ENCODE results near the gene COQ8B. TPM values are rescaled to one million over a fixed set of nuclear protein-coding genes. Genes with fewer than 3 reads are reported as not detected.
"Not testable (repeated sequence)": the region's sequence is repeated elsewhere in the genome, so short reads cannot be mapped to it uniquely, and the experiment has no call there.

COQ8B gene
- total RNA-seq (55.3 TPM), polyA plus RNA-seq (ENCODE audit: insufficient read depth, low read depth, low replicate concordance) (45.8 TPM)
- long read RNA-seq, donor 1, partial matches to known transcripts: 0 of 5 reads
- long read RNA-seq, donor 1, other reads (novel, unspliced or antisense): 0 of 5 reads
- long read RNA-seq, donor 2, partial matches to known transcripts: 0 of 1 reads
- long read RNA-seq, donor 2, other reads (novel, unspliced or antisense): 0 of 1 reads
- long read RNA-seq, donor 3, partial matches to known transcripts: 0 of 1 reads
- long read RNA-seq, donor 3, other reads (novel, unspliced or antisense): 0 of 1 reads
- long read RNA-seq, donor 4: 0 reads
- long read RNA-seq, donor 5: 0 reads
- long read RNA-seq, donor 6, transcript COQ8B-205 (5 exons, 2,255 nt): major isoform, 5 of 6 reads
- long read RNA-seq, donor 6, partial matches to known transcripts: 0 of 6 reads
- long read RNA-seq, donor 6, other reads (novel, unspliced or antisense): 0 of 6 reads
- long read RNA-seq, donor 7, partial matches to known transcripts: 4 of 25 reads
- long read RNA-seq, donor 7, other reads (novel, unspliced or antisense): 20 of 25 reads
- long read RNA-seq, donor 8, partial matches to known transcripts: 0 of 1 reads
- long read RNA-seq, donor 8, other reads (novel, unspliced or antisense): 0 of 1 reads
- long read RNA-seq, donor 9, partial matches to known transcripts: 25 of 33 reads
- long read RNA-seq, donor 9, other reads (novel, unspliced or antisense): 8 of 33 reads
- long read RNA-seq, donor 10: 0 reads

DNA sequence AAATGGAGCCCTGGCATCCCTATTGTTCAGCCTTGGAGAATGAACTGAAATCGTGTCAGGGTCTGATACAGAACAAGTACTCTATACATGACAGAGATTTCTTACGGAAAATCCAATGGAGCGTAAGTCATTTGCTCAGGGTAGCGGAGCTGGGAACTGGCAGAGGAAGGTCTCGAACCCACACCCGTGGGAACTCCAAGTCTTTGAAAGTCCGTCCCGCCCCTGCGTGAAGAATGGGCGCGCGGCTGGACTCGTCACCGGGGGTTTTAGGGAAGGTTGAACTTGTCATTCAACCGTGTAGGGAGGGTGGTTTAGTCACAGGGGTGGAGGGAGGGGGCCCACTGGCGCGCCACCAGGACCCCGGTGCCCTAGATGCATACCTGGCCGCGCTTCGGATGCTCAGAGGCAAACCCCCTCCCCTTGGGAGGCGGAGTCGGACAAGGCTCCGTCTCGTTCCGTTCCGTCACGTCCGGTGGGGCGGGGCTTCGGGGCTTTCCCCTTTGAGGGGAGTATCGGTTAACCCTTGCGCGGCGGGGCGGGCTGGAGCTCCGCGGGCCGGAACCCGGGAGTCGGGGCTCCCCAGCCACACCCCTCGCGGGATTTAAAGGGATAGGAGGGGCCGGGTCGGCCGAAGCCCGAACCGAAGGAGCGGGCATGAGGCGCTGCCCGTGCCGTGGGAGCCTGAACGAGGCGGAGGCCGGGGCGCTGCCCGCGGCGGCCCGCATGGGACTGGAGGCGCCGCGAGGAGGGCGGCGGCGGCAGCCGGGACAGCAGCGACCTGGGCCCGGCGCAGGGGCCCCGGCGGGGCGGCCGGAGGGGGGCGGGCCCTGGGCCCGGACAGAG, at the start of gene COQ8B, which contains the start of gene ITPKC:
Gene COQ8B, minus strand, starts transcription at position 405 of the 843 bp plus-strand sequence. CDS start 2,254 bp downstream, outside the sequence.
Gene ITPKC, plus strand, starts transcription at position 631 of the 843 bp plus-strand sequence. Its CDS starts 24 bp downstream, at position 655.
- intact Hi-C loops (cut with DNase I): no loop called here
- no peaks in the 10 kb centered on the region for H3K9me3 ChIP-seq (ENCODE audit: control insufficient read depth in 2 of 3, insufficient read depth in 1 of 3, low read length in 3 of 3)
- DNase-seq (peak; percentile 99 to 100 (median 99)), FAIRE-seq (no peak)
- peaks cover 0 to 3% (median 2%) of the 10 kb centered on the region in 3 donors for H3K36me3 ChIP-seq (ENCODE audit: control insufficient read depth in 2 of 3, insufficient read depth in 3 of 3, low read length in 3 of 3)
- H3K9ac ChIP-seq (ENCODE audit: low read length in 3 of 3): peak within 1 kb of the TSS; percentile 83 to 99 (median 84)
- TF ChIP-seq, protein P1, sequence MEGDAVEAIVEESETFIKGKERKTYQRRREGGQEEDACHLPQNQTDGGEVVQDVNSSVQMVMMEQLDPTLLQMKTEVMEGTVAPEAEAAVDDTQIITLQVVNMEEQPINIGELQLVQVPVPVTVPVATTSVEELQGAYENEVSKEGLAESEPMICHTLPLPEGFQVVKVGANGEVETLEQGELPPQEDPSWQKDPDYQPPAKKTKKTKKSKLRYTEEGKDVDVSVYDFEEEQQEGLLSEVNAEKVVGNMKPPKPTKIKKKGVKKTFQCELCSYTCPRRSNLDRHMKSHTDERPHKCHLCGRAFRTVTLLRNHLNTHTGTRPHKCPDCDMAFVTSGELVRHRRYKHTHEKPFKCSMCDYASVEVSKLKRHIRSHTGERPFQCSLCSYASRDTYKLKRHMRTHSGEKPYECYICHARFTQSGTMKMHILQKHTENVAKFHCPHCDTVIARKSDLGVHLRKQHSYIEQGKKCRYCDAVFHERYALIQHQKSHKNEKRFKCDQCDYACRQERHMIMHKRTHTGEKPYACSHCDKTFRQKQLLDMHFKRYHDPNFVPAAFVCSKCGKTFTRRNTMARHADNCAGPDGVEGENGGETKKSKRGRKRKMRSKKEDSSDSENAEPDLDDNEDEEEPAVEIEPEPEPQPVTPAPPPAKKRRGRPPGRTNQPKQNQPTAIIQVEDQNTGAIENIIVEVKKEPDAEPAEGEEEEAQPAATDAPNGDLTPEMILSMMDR (IDR thresholded peaks at IDR 0.05; ENCODE audit: borderline replicate concordance, extremely low read depth, insufficient read depth): peak; percentile 9
- peak within 1 kb of the TSS; percentile 96 to 98 for H3K27ac ChIP-seq (ENCODE audit: low read depth in 2 of 2, low read length in 2 of 2)
- peaks cover 3 to 36% (median 13%) of the 10 kb centered on the region in 3 donors for H3K4me1 ChIP-seq (ENCODE audit: control insufficient read depth in 2 of 3, insufficient read depth in 2 of 3, low read depth in 1 of 3, low read length in 3 of 3)
- H3K4me3 ChIP-seq (ENCODE audit: low read length in 3 of 3): peak within 1 kb of the TSS; percentile 83 to 99 (median 88)
- no peaks in the 10 kb centered on the region for H3K27me3 ChIP-seq (ENCODE audit: control insufficient read depth, insufficient read depth, low read length)

DNA sequence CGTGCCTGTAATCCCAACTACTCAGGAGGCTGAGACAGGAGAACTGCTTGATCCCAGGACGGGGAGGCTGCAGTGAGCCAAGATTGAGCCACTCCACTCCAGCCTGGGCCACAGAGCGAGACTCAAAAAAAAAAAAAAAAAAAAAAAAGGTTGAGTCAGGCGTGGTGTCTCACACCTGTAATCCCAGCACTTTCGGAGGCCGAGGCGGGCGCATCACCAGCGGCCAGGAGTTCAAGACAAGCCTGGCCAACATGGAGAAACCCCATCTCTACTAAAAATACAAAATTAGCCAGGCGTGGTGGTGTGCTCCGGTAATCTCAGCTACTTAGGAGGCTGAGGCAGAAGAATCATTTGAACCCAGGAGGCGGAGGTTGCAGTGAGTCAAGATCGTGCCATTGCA, 49.7 kb upstream of the COQ8B start:
- FAIRE-seq; H3K4me3 ChIP-seq (ENCODE audit: low read length in 3 of 3); H3K4me1 ChIP-seq (ENCODE audit: control insufficient read depth in 2 of 3, insufficient read depth in 2 of 3, low read depth in 1 of 3, low read length in 3 of 3); H3K9me3 ChIP-seq (ENCODE audit: control insufficient read depth in 2 of 3, insufficient read depth in 1 of 3, low read length in 3 of 3); H3K9ac ChIP-seq (ENCODE audit: low read length in 3 of 3); DNase-seq; H3K27ac ChIP-seq (ENCODE audit: low read depth in 2 of 2, low read length in 2 of 2); H3K27me3 ChIP-seq (ENCODE audit: control insufficient read depth, insufficient read depth, low read length); intact Hi-C loops (cut with DNase I): not testable (repeated sequence)
- H3K36me3 ChIP-seq (ENCODE audit: control insufficient read depth in 2 of 3, insufficient read depth in 3 of 3, low read length in 3 of 3): peaks cover 10 to 43% (median 38%) of the 10 kb centered on the region in 3 donors

DNA sequence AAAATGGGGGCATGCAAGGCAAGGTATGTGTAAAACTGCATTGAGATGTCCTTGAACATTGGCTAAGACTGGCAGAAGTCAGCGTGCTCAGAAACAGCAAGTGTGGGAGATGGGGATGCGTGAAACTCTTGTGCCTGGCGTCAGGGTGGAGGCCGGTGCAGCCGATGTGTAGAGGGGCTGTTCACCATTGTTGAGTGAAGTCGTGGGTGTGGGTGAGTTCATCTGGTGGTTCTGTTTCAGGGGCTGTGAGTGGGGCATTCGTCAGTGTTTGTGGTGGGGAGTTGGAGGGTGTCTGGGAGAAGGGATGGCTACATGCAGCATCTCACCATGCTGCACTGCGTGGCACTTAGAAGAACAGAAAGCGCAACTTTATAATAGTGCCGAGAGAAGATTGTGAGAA, 47.3 kb upstream of the COQ8B start:
- no peaks in the 10 kb centered on the region for H3K27me3 ChIP-seq (ENCODE audit: control insufficient read depth, insufficient read depth, low read length)
- H3K9ac ChIP-seq (ENCODE audit: low read length in 3 of 3): no peak overlapping the region
- DNase-seq (no peak), FAIRE-seq (no peak)
- H3K4me3 ChIP-seq (ENCODE audit: low read length in 3 of 3): no peak overlapping the region
- no peaks in the 10 kb centered on the region for H3K4me1 ChIP-seq (ENCODE audit: control insufficient read depth in 2 of 3, insufficient read depth in 2 of 3, low read depth in 1 of 3, low read length in 3 of 3)
- intact Hi-C loops (cut with DNase I): no loop called here
- H3K9me3 ChIP-seq (ENCODE audit: control insufficient read depth in 2 of 3, insufficient read depth in 1 of 3, low read length in 3 of 3): no peaks in the 10 kb centered on the region
- H3K27ac ChIP-seq (ENCODE audit: low read depth in 2 of 2, low read length in 2 of 2): no peak overlapping the region
- peaks cover 16 to 63% (median 48%) of the 10 kb centered on the region in 3 donors for H3K36me3 ChIP-seq (ENCODE audit: control insufficient read depth in 2 of 3, insufficient read depth in 3 of 3, low read length in 3 of 3)
- TF ChIP-seq, protein P1 (IDR thresholded peaks at IDR 0.05; ENCODE audit: borderline replicate concordance, extremely low read depth, insufficient read depth): no peak
